SU-DHL-6 (cell line): Measurements from ENCODE around the gene SLX9.

Experiments used
- H2AFZ ChIP-seq: fragments of 200-600 bp; sonication (generic); 2 replicates; pipeline ENCODE4 v1.6.1; 2014; ENCODE audit warnings: low read depth, mild to moderate bottlenecking, moderate library complexity, mixed read lengths, antibody characterized with exemption, low read length; ENCODE audit not compliant: severe bottlenecking
- H3F3A ChIP-seq: fragments of 200-600 bp; shearing (Covaris generic); 2 replicates; pipeline ENCODE4 v1.6.0; 2016; ENCODE audit warnings: antibody characterized with exemption, mild to moderate bottlenecking; ENCODE audit not compliant: insufficient read depth
- H3K27ac ChIP-seq: fragments of 200-600 bp; sonication (generic); 2 replicates; pipeline ENCODE4 v1.5.1; 2016; ENCODE audit warnings: low read depth, mild to moderate bottlenecking, low read length, moderate library complexity, mixed read lengths
- H3K27me3 ChIP-seq: fragments of 200-600 bp; sonication (generic), shearing (Covaris generic); 2 replicates; pipeline ENCODE4 v1.6.0; 2014; ENCODE audit warnings: mild to moderate bottlenecking, low read length
- H3K36me3 ChIP-seq: fragments of 200-600 bp; sonication (generic); 2 replicates; pipeline ENCODE4 v1.6.1; 2014; ENCODE audit warnings: mild to moderate bottlenecking, low read length, mixed read lengths
- H3K4me2 ChIP-seq: fragments of 300-600, 200-600 bp; shearing (Covaris generic), sonication (generic); 2 replicates; pipeline ENCODE4 v1.6.0; 2014; ENCODE audit warnings: low read length, low read depth, mild to moderate bottlenecking; ENCODE audit not compliant: poor library complexity, severe bottlenecking
- H3K4me3 ChIP-seq: fragments of 200-600 bp; sonication (generic); 2 replicates; pipeline ENCODE4 v1.5.1; 2014; ENCODE audit warnings: antibody characterized with exemption, low read length, mild to moderate bottlenecking, mixed read lengths; ENCODE audit not compliant: insufficient read depth, poor library complexity, severe bottlenecking
- H3K79me2 ChIP-seq: fragments of 200-600 bp; sonication (generic); 2 replicates; pipeline ENCODE4 v1.6.1; 2014; ENCODE audit warnings: mild to moderate bottlenecking, low read length, moderate library complexity; ENCODE audit not compliant: insufficient read depth
- H3K9ac ChIP-seq: fragments of 200-600 bp; sonication (generic); 2 replicates; pipeline ENCODE4 v1.7.0; 2014; ENCODE audit warnings: mild to moderate bottlenecking, low read length
- H3K9me2 ChIP-seq: fragments of 200-600 bp; sonication (generic); replicated peaks from 2 replicates; pipeline ENCODE4 v1.6.1; 2014; ENCODE audit warnings: low read length; ENCODE audit not compliant: insufficient read depth
- H3K9me3 ChIP-seq: fragments of 200-600 bp; sonication (generic); 2 replicates; pipeline ENCODE4 v1.6.1; 2014; ENCODE audit warnings: low read length, mixed read lengths; ENCODE audit not compliant: insufficient read depth
- H4K20me1 ChIP-seq: fragments of 200-600 bp; sonication (generic); 2 replicates; pipeline ENCODE4 v1.6.1; 2014; ENCODE audit warnings: low read depth, mild to moderate bottlenecking, antibody characterized with exemption, low read length, moderate library complexity, mixed read lengths
- CTCF ChIP-seq: fragments of 200-600 bp; sonication (generic); IDR thresholded peaks from one replicate; pipeline ENCODE4 v1.5.1; 2017; ENCODE audit warnings: antibody characterized with exemption, mild to moderate bottlenecking, low read length, moderate library complexity; ENCODE audit not compliant: insufficient read depth, poor library complexity, severe bottlenecking
- EZH2phosphoT487 ChIP-seq: fragments of 200-600 bp; sonication (generic), shearing (Covaris generic); conservative IDR thresholded peaks from 2 replicates; pipeline ENCODE4 v1.6.1; 2018; ENCODE audit warnings: mild to moderate bottlenecking, antibody characterized with exemption, low read length, moderate library complexity, mixed read lengths

Gene SLX9

GRCh38 chr21:44958471-44959191 lies 18.8 kb downstream of the SLX9 start:
- TF ChIP-seq CTCF (no peak), EZH2phosphoT487 (no peak)
- no peak overlapping the region for H3K4me2 ChIP-seq

GRCh38 chr21:44959376-44960091 lies 19.7 kb downstream of the SLX9 start:
- H3K4me2 ChIP-seq = no peak overlapping the region
- H4K20me1 ChIP-seq = no peaks in the 10 kb centered on the region
- no peaks in the 10 kb centered on the region for H3K9me2 ChIP-seq
- H3K36me3 ChIP-seq = peaks cover 10% of the 10 kb centered on the region; the same call in 1 of the 2 replicates
- no peak overlapping the region for H3K27ac ChIP-seq
- H3F3A ChIP-seq = 0 out of 2 replicates have a peak, but pooled peaks cover 8% of the 10 kb centered on the region
- TF ChIP-seq CTCF = no peak
- TF ChIP-seq EZH2phosphoT487 = no peak
- H3K27me3 ChIP-seq = no peaks in the 10 kb centered on the region
- H3K79me2 ChIP-seq = peaks cover 26% of the 10 kb centered on the region; the same call in 1 of the 2 replicates
- no peak overlapping the region for H3K4me3 ChIP-seq
- H3K9me3 ChIP-seq = no peaks in the 10 kb centered on the region
- H3K9ac ChIP-seq = no peak overlapping the region
- H2AFZ ChIP-seq = no peak overlapping the region

More at GRCh38 chr21:44958471-44959191, 18.8 kb downstream of the SLX9 start:
- H3K27me3 ChIP-seq = no peaks in the 10 kb centered on the region
- no peak overlapping the region for H3K27ac ChIP-seq
- no peak overlapping the region for H3K9ac ChIP-seq
- peaks cover 10% of the 10 kb centered on the region; the same call in 1 of the 2 replicates for H3K36me3 ChIP-seq
- no peaks in the 10 kb centered on the region for H4K20me1 ChIP-seq
- 0 out of 2 replicates have a peak, but pooled peaks cover 8% of the 10 kb centered on the region for H3F3A ChIP-seq
- H3K9me3 ChIP-seq = no peaks in the 10 kb centered on the region
- no peak overlapping the region for H3K4me3 ChIP-seq
- no peak overlapping the region for H2AFZ ChIP-seq
- no peaks in the 10 kb centered on the region for H3K9me2 ChIP-seq
- H3K79me2 ChIP-seq = peaks cover 33% of the 10 kb centered on the region

GRCh38 chr21:44960141-44961092 lies 20.6 kb downstream of the SLX9 start:
- peaks cover 28% of the 10 kb centered on the region; the same call in 1 of the 2 replicates for H3K79me2 ChIP-seq
- no peaks in the 10 kb centered on the region for H3K9me3 ChIP-seq
- no peak overlapping the region for H3K4me2 ChIP-seq
- no peak overlapping the region for H2AFZ ChIP-seq
- no peaks in the 10 kb centered on the region for H3K9me2 ChIP-seq
- TF ChIP-seq CTCF (no peak), EZH2phosphoT487 (no peak)
- H3F3A ChIP-seq = 0 out of 2 replicates have a peak, but pooled peaks cover 8% of the 10 kb centered on the region
- H3K9ac ChIP-seq = no peak overlapping the region
- no peaks in the 10 kb centered on the region for H4K20me1 ChIP-seq
- H3K27me3 ChIP-seq = no peaks in the 10 kb centered on the region
- H3K36me3 ChIP-seq = peaks cover 10% of the 10 kb centered on the region; the same call in 1 of the 2 replicates
- H3K27ac ChIP-seq = no peak overlapping the region
- no peak overlapping the region for H3K4me3 ChIP-seq
